SU-DHL-6 (cell line): ENCODE measurements around the gene NECTIN3.

Experiments
- H2AFZ ChIP-seq: fragments of 200-600 bp; sonication (generic); 2 replicates; pipeline ENCODE4 v1.6.1; 2014; ENCODE audit warnings: low read depth, mild to moderate bottlenecking, moderate library complexity, mixed read lengths, antibody characterized with exemption, low read length; ENCODE audit not compliant: severe bottlenecking
- H3F3A ChIP-seq: fragments of 200-600 bp; shearing (Covaris generic); 2 replicates; pipeline ENCODE4 v1.6.0; 2016; ENCODE audit warnings: antibody characterized with exemption, mild to moderate bottlenecking; ENCODE audit not compliant: insufficient read depth
- H3K27ac ChIP-seq: fragments of 200-600 bp; sonication (generic); 2 replicates; pipeline ENCODE4 v1.5.1; 2016; ENCODE audit warnings: low read depth, mild to moderate bottlenecking, low read length, moderate library complexity, mixed read lengths
- H3K27me3 ChIP-seq: fragments of 200-600 bp; sonication (generic), shearing (Covaris generic); 2 replicates; pipeline ENCODE4 v1.6.0; 2014; ENCODE audit warnings: mild to moderate bottlenecking, low read length
- H3K36me3 ChIP-seq: fragments of 200-600 bp; sonication (generic); 2 replicates; pipeline ENCODE4 v1.6.1; 2014; ENCODE audit warnings: mild to moderate bottlenecking, low read length, mixed read lengths
- H3K4me2 ChIP-seq: fragments of 300-600, 200-600 bp; shearing (Covaris generic), sonication (generic); 2 replicates; pipeline ENCODE4 v1.6.0; 2014; ENCODE audit warnings: low read length, low read depth, mild to moderate bottlenecking; ENCODE audit not compliant: poor library complexity, severe bottlenecking
- H3K4me3 ChIP-seq: fragments of 200-600 bp; sonication (generic); 2 replicates; pipeline ENCODE4 v1.5.1; 2014; ENCODE audit warnings: antibody characterized with exemption, low read length, mild to moderate bottlenecking, mixed read lengths; ENCODE audit not compliant: insufficient read depth, poor library complexity, severe bottlenecking
- H3K79me2 ChIP-seq: fragments of 200-600 bp; sonication (generic); 2 replicates; pipeline ENCODE4 v1.6.1; 2014; ENCODE audit warnings: mild to moderate bottlenecking, low read length, moderate library complexity; ENCODE audit not compliant: insufficient read depth
- H3K9ac ChIP-seq: fragments of 200-600 bp; sonication (generic); 2 replicates; pipeline ENCODE4 v1.7.0; 2014; ENCODE audit warnings: mild to moderate bottlenecking, low read length
- H3K9me2 ChIP-seq: fragments of 200-600 bp; sonication (generic); replicated peaks from 2 replicates; pipeline ENCODE4 v1.6.1; 2014; ENCODE audit warnings: low read length; ENCODE audit not compliant: insufficient read depth
- H3K9me3 ChIP-seq: fragments of 200-600 bp; sonication (generic); 2 replicates; pipeline ENCODE4 v1.6.1; 2014; ENCODE audit warnings: low read length, mixed read lengths; ENCODE audit not compliant: insufficient read depth
- H4K20me1 ChIP-seq: fragments of 200-600 bp; sonication (generic); 2 replicates; pipeline ENCODE4 v1.6.1; 2014; ENCODE audit warnings: low read depth, mild to moderate bottlenecking, antibody characterized with exemption, low read length, moderate library complexity, mixed read lengths
- CTCF ChIP-seq: fragments of 200-600 bp; sonication (generic); IDR thresholded peaks from one replicate; pipeline ENCODE4 v1.5.1; 2017; ENCODE audit warnings: antibody characterized with exemption, mild to moderate bottlenecking, low read length, moderate library complexity; ENCODE audit not compliant: insufficient read depth, poor library complexity, severe bottlenecking
- EZH2phosphoT487 ChIP-seq: fragments of 200-600 bp; sonication (generic), shearing (Covaris generic); conservative IDR thresholded peaks from 2 replicates; pipeline ENCODE4 v1.6.1; 2018; ENCODE audit warnings: mild to moderate bottlenecking, antibody characterized with exemption, low read length, moderate library complexity, mixed read lengths

NECTIN3 gene

GRCh38 chr3:111087924-111088469 lies 16.4 kb downstream of the NECTIN3 start:
- H3K9ac ChIP-seq, result no peak overlapping the region
- H3F3A ChIP-seq, result no peaks in the 10 kb centered on the region
- H3K9me3 ChIP-seq, result no peaks in the 10 kb centered on the region
- no peaks in the 10 kb centered on the region for H4K20me1 ChIP-seq
- no peak overlapping the region for H2AFZ ChIP-seq
- TF ChIP-seq EZH2phosphoT487 (no peak), CTCF (no peak)
- H3K27ac ChIP-seq, result no peak overlapping the region
- no peaks in the 10 kb centered on the region for H3K9me2 ChIP-seq
- H3K36me3 ChIP-seq, result no peaks in the 10 kb centered on the region
- no peak overlapping the region for H3K4me2 ChIP-seq
- no peaks in the 10 kb centered on the region for H3K27me3 ChIP-seq
- no peaks in the 10 kb centered on the region for H3K79me2 ChIP-seq
- no peak overlapping the region for H3K4me3 ChIP-seq

- no peak overlapping the region for H3K27ac ChIP-seq
- H3K9me2 ChIP-seq, result no peaks in the 10 kb centered on the region
- no peaks in the 10 kb centered on the region for H3K9me3 ChIP-seq
- no peaks in the 10 kb centered on the region for H3K79me2 ChIP-seq
- H3F3A ChIP-seq, result no peaks in the 10 kb centered on the region
- no peaks in the 10 kb centered on the region for H3K27me3 ChIP-seq
- no peak overlapping the region for H2AFZ ChIP-seq
- H3K36me3 ChIP-seq, result no peaks in the 10 kb centered on the region
- H3K4me2 ChIP-seq, result no peak overlapping the region
- TF ChIP-seq CTCF (no peak), EZH2phosphoT487 (no peak)
- H3K4me3 ChIP-seq, result no peak overlapping the region
- H4K20me1 ChIP-seq, result no peaks in the 10 kb centered on the region
- H3K9ac ChIP-seq, result no peak overlapping the region
Observed at GRCh38 chr3:111096487-111097209, 25.0 kb downstream of the NECTIN3 start.

- Histone ChIP-seq H3K27ac (no peak overlapping the region), H2AFZ (no peak overlapping the region), H3K9ac (no peak overlapping the region), H4K20me1 (no peaks in the 10 kb centered on the region), H3K9me3 (no peaks in the 10 kb centered on the region), H3K79me2 (no peaks in the 10 kb centered on the region), H3K36me3 (no peaks in the 10 kb centered on the region), H3K27me3 (no peaks in the 10 kb centered on the region; the same call in 1 of the 2 replicates), H3K4me3 (no peak overlapping the region), H3F3A (no peaks in the 10 kb centered on the region), H3K4me2 (no peak overlapping the region), H3K9me2 (no peaks in the 10 kb centered on the region)
- TF ChIP-seq CTCF (no peak), EZH2phosphoT487 (no peak)
Observed at GRCh38 chr3:111103807-111104206, 32.2 kb downstream of the NECTIN3 start.
